Suprapubic skin (tissue), 4 donors: ENCODE results near the gene MBNL2. TPM values are rescaled to one million over a fixed set of nuclear protein-coding genes. Genes with fewer than 3 reads are reported as not detected.

Experiments
- DNase-seq, 2 donors: peaks; one replicate each; pipeline ENCODE4 v3.0.0-alpha.2; 2019; ENCODE audit warnings: low spot score in 2 of 2
- H3K27ac ChIP-seq: fragments of 200-600 bp; sonication (generic); one replicate; pipeline ENCODE4 v1.5.1; 2019
- H3K27me3 ChIP-seq: fragments of 200-600 bp; sonication (generic); one replicate; pipeline ENCODE4 v1.5.1; 2019
- H3K36me3 ChIP-seq: fragments of 200-600 bp; sonication (generic); one replicate; pipeline ENCODE4 v1.5.1; 2019
- H3K4me1 ChIP-seq: fragments of 200-600 bp; sonication (generic); one replicate; pipeline ENCODE4 v1.5.1; 2019
- H3K4me3 ChIP-seq: fragments of 200-600 bp; sonication (generic); one replicate; pipeline ENCODE4 v1.5.1; 2019; ENCODE audit warnings: mild to moderate bottlenecking
- H3K9me3 ChIP-seq: fragments of 200-600 bp; sonication (generic); one replicate; pipeline ENCODE4 v1.5.1; 2019
- CTCF ChIP-seq, 2 donors: fragments of 200-600 bp in 1 of 2; fragments of 450-650 bp in 1 of 2; sonication (generic) in 1 of 2; IDR thresholded peaks; one replicate each; pipeline ENCODE4 v1.5.1; 2016 to 2019; ENCODE audit warnings: antibody characterized with exemption in 2 of 2, mild to moderate bottlenecking in 1 of 2, moderate library complexity in 1 of 2
- EP300 ChIP-seq: sonication (generic); formaldehyde crosslinking; IDR thresholded peaks from one replicate; pipeline ENCODE4 v1.6.1; 2017; ENCODE audit warnings: antibody characterized with exemption
- POLR2A ChIP-seq, 2 donors: fragments of 450-650 bp; IDR thresholded peaks; one replicate each; pipeline ENCODE4 v1.6.1; 2017; ENCODE audit warnings: antibody characterized with exemption in 2 of 2, mild to moderate bottlenecking in 2 of 2, moderate library complexity in 2 of 2
- POLR2AphosphoS5 ChIP-seq, 3 donors: sonication (generic); formaldehyde crosslinking; IDR thresholded peaks; one replicate each; pipeline ENCODE4 v1.6.1; 2017; ENCODE audit warnings: antibody characterized with exemption in 3 of 3
- WGBS: methylation state at CpG from one replicate; pipeline ENCODE4 v1.1.5; 2018; 5-methylcytosine and 5-hydroxymethylcytosine counted together
- total RNA-seq, 4 donors: library from RNA; depleted of rRNA; stranded (reverse); fragments of >200 nt; gene quantifications; one replicate each; pipeline ENCODE4 v1.1.0, GENCODE V29; 2016

MBNL2 gene
- total RNA-seq, 4 donors from 2014 or later = 64.2 to 92.4 (median 73.4) TPM

- WGBS = 35% methylated on average over 8 of the region's 8 CpGs
- H3K9me3 ChIP-seq = no peaks in the 10 kb centered on the region
- no peak overlapping the region for H3K4me3 ChIP-seq
Observed at GRCh38 chr13:97359181-97360057, 137.3 kb downstream of the MBNL2 start.

GRCh38 chr13:97360610-97361009 lies 138.5 kb downstream of the MBNL2 start:
- WGBS = 78% methylated on average over 4 of the region's 4 CpGs
- Histone ChIP-seq H3K4me1 (peaks cover 4% of the 10 kb centered on the region), H3K4me3 (no peak overlapping the region), H3K9me3 (no peaks in the 10 kb centered on the region), H3K27me3 (no peaks in the 10 kb centered on the region), H3K36me3 (peaks cover 54% of the 10 kb centered on the region), H3K27ac (no peak overlapping the region)
- no peak for DNase-seq
- TF ChIP-seq POLR2AphosphoS5 (IDR thresholded peaks at IDR 0.05) = no peak
- no peak for TF ChIP-seq EP300
- no peak for TF ChIP-seq CTCF (IDR thresholded peaks at IDR 0.05)

More at GRCh38 chr13:97359181-97360057, 137.3 kb downstream of the MBNL2 start:
- peak in 1 of 3 donors; percentile 41 for TF ChIP-seq POLR2AphosphoS5 (IDR thresholded peaks at IDR 0.05)
- no peak for TF ChIP-seq EP300
- no peak for TF ChIP-seq POLR2A (IDR thresholded peaks at IDR 0.05)
- peak; percentile 73 to 90 for TF ChIP-seq CTCF (IDR thresholded peaks at IDR 0.05)
- no peak overlapping the region for H3K27ac ChIP-seq
- DNase-seq = no peak
- H3K27me3 ChIP-seq = no peaks in the 10 kb centered on the region
- peaks cover 4% of the 10 kb centered on the region for H3K4me1 ChIP-seq
- peaks cover 46% of the 10 kb centered on the region for H3K36me3 ChIP-seq

DNA sequence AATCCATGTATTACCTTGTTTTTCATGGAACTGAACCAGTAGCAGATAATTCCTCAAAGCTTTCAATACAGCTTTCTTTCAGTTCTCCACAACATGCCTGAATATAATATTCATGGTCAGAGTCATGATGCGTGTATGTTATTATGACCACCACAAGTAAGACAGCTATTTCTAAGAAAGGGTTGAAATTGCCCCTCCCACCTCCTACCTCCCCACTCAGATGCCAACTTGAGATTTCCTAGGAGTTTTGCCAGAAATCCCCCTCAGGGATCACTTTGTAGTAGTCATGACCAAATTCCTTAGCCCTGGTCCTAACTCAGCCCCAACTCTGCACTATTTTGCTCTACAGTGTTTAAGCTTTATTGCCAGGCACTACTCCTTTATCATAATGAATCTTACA lies 141.9 kb downstream of the MBNL2 start:
- H3K36me3 ChIP-seq = peaks cover 47% of the 10 kb centered on the region
- no peaks in the 10 kb centered on the region for H3K27me3 ChIP-seq
- H3K27ac ChIP-seq = no peak overlapping the region
- no peaks in the 10 kb centered on the region for H3K9me3 ChIP-seq
- DNase-seq = no peak
- TF ChIP-seq POLR2A (IDR thresholded peaks at IDR 0.05) (no peak), EP300 (no peak), POLR2AphosphoS5 (IDR thresholded peaks at IDR 0.05) (no peak), CTCF (IDR thresholded peaks at IDR 0.05) (no peak)
- H3K4me1 ChIP-seq = peaks cover 13% of the 10 kb centered on the region
- WGBS = 55% methylated on average over 1 of the region's 1 CpG
- H3K4me3 ChIP-seq = no peak overlapping the region

- WGBS = 97% methylated on average over 4 of the region's 4 CpGs
- peaks cover 13% of the 10 kb centered on the region for H3K4me1 ChIP-seq
- peaks cover 47% of the 10 kb centered on the region for H3K36me3 ChIP-seq
- H3K4me3 ChIP-seq = no peak overlapping the region
- no peaks in the 10 kb centered on the region for H3K27me3 ChIP-seq
- no peak overlapping the region for H3K27ac ChIP-seq
- DNase-seq = no peak
- H3K9me3 ChIP-seq = no peaks in the 10 kb centered on the region
- no peak for TF ChIP-seq CTCF (IDR thresholded peaks at IDR 0.05)
- no peak for TF ChIP-seq POLR2A (IDR thresholded peaks at IDR 0.05)
- no peak for TF ChIP-seq POLR2AphosphoS5 (IDR thresholded peaks at IDR 0.05)
- no peak for TF ChIP-seq EP300
Observed at GRCh38 chr13:97364827-97365226, 142.7 kb downstream of the MBNL2 start.

DNA sequence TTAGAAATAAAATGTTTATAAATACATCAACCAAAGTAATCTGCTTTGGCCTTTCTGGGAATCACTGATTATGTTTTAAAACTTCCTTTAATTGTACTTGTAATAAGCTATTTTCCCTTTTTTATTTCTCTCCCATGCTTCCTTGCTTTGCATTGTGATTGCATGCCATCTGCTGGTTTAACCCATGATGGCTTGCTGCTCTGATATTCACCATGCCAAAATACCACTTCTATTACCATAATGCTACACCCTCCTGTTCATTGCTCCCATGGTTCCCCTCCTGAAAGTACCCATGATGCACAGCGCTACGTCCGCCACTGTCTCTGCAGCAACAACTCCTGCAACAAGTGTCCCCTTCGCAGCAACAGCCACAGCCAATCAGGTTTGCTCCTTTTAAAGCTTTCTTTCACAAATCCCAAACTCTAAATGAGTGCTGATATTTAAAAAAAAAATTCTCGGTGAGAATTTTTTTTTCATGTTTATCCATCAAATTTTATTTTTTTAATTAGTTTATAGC lies 144.1 kb downstream of the MBNL2 start:
- no peak for DNase-seq
- Histone ChIP-seq H3K9me3 (no peaks in the 10 kb centered on the region), H3K36me3 (peaks cover 40% of the 10 kb centered on the region), H3K27ac (no peak overlapping the region), H3K27me3 (no peaks in the 10 kb centered on the region), H3K4me1 (peaks cover 13% of the 10 kb centered on the region), H3K4me3 (no peak overlapping the region)
- TF ChIP-seq POLR2AphosphoS5 (IDR thresholded peaks at IDR 0.05) (no peak), CTCF (IDR thresholded peaks at IDR 0.05) (no peak), POLR2A (IDR thresholded peaks at IDR 0.05) (no peak), EP300 (no peak)
- WGBS = 98% methylated on average over 5 of the region's 5 CpGs
